ENCODE data around the gene ATP11B.

ATP11B gene

GRCh38 chr3:182792901-182793662, at the start of gene ATP11B:
Gene ATP11B (plus strand): TSS chr3:182793504. CDS start chr3:182793760, 256 bp downstream.
- DNase-seq, result peak; percentile 78

- DNase-seq, result no peak
These were observed 46.3 kb upstream of the ATP11B start for GRCh38 chr3:182746959-182747358.

GRCh38 chr3:182755308-182755707, 38.0 kb upstream of the ATP11B start:
- no peak for DNase-seq

GRCh38 chr3:182755712-182756111, 37.6 kb upstream of the ATP11B start:
- DNase-seq, result no peak

GRCh38 chr3:182760576-182761164, 32.6 kb upstream of the ATP11B start:
- no peak for DNase-seq

GRCh38 chr3:182763896-182764295, 29.4 kb upstream of the ATP11B start:
- no peak for DNase-seq

- DNase-seq, result no peak
These were observed 28.0 kb upstream of the ATP11B start for GRCh38 chr3:182765287-182765686.

- no peak for DNase-seq
These were observed 27.2 kb upstream of the ATP11B start for GRCh38 chr3:182766099-182766498.

- DNase-seq, result no peak
These were observed 24.9 kb upstream of the ATP11B start for GRCh38 chr3:182768413-182768812.

GRCh38 chr3:182769673-182770072, 23.6 kb upstream of the ATP11B start:
- DNase-seq, result no peak

- DNase-seq, result no peak
These were observed 11.2 kb upstream of the ATP11B start for GRCh38 chr3:182782149-182782548.

GRCh38 chr3:182783106-182783505, 10.2 kb upstream of the ATP11B start:
- no peak for DNase-seq

- DNase-seq, result no peak
These were observed 8.8 kb upstream of the ATP11B start for GRCh38 chr3:182784542-182784941.

- DNase-seq, result no peak
These were observed 8.2 kb upstream of the ATP11B start for GRCh38 chr3:182785142-182785541.

- no peak for DNase-seq
These were observed 7.5 kb upstream of the ATP11B start for GRCh38 chr3:182785756-182786155.

GRCh38 chr3:182786564-182787196, 6.6 kb upstream of the ATP11B start:
- no peak for DNase-seq

GRCh38 chr3:182787302-182788036, 5.8 kb upstream of the ATP11B start:
- no peak for DNase-seq

- DNase-seq, result no peak
These were observed 3.9 kb upstream of the ATP11B start for GRCh38 chr3:182789371-182789770.

- DNase-seq, result no peak
These were observed 2.7 kb upstream of the ATP11B start for GRCh38 chr3:182790612-182791011.

GRCh38 chr3:182793663-182794454, 555 bp downstream of the ATP11B start:
- peak; percentile 58 for DNase-seq

GRCh38 chr3:182794455-182795388, 1.4 kb downstream of the ATP11B start:
- no peak for DNase-seq
